SW480 (cell line): ENCODE results near the gene GALNTL6.

Experiments used
- DNase-seq: peaks from one replicate; pipeline ENCODE4 v3.0.0-alpha.2; 2016; ENCODE audit warnings: low spot score

Gene GALNTL6

DNA sequence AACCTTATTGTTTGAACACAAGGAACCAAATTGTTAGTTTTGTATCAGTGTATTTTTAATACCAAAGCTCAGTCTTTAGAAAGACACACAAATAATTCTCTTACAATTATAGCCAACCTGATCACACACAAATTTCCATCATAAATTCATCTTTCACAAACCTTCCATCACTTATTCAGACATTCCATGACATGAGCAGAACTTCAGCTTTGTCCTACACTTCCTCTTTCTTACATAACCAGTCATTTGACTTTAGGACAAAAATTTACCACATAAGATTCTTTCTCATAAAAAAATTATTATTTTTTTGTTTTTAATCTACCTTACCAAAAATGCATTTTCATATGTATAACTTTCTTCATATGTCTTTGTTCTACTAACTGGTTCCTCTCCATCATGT is 312.2 kb downstream of the GALNTL6 start:
- no peak for DNase-seq

DNA sequence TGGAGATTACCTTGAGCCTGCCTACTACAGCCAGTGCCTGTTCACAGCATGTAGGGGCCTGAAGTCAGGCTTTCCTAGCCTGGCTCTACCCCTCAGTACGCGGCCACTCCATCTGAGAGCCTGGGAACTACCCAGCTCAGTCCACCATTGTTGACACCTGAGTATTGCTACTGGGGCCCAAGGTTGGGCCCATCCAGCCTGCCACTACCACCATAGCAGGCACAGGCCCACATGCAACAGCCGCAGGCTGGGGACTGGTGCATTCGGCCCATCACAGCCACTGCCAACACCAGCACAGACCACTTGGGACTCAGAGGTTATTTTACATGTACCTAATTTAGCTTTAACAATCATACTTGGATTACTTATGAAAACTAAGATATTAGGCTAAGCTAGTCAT is 314.0 kb downstream of the GALNTL6 start:
- no peak for DNase-seq

- no peak for DNase-seq
These were observed 316.4 kb downstream of the GALNTL6 start for GRCh38 chr4:172129593-172129992.

DNA sequence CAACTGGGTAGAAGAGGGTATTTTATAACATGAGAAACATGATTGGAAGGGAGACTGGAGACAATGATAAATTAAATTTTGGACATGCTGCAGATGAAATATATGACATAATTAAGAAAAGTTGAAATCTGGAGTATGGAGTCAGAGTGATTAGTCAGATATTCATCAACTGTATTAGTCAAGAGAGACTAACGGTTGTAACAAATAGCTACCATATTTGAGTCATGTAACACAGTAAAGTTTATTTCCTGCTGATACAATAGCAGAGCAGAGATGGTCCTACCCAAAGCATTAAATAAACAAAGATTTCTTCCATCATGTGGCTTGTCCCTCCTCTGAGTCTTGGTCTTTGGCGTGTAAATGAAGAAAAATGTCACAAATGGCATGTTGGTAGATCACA is 321.3 kb downstream of the GALNTL6 start:
- no peak for DNase-seq

DNA sequence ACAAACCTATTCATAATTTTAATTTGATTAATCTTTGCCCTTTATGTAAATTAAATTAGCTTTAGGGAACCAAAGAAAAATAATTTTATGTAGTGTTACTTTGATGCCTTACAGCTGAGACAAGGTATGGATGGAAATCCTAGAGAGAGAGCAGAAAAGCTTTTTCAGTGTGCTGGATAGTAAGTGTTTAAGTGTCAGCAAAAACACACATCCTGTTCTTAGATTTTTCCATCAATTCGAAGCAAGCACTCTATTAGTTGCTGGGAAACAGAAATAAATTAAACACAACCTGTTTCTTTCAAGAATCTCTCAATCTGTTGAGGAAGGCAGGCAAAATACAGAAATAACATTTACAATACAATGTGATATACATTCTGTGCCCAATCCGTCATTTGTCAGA is 327.8 kb downstream of the GALNTL6 start:
- DNase-seq: no peak

GRCh38 chr4:172142281-172142741 is 329.1 kb downstream of the GALNTL6 start:
- DNase-seq: no peak

DNA sequence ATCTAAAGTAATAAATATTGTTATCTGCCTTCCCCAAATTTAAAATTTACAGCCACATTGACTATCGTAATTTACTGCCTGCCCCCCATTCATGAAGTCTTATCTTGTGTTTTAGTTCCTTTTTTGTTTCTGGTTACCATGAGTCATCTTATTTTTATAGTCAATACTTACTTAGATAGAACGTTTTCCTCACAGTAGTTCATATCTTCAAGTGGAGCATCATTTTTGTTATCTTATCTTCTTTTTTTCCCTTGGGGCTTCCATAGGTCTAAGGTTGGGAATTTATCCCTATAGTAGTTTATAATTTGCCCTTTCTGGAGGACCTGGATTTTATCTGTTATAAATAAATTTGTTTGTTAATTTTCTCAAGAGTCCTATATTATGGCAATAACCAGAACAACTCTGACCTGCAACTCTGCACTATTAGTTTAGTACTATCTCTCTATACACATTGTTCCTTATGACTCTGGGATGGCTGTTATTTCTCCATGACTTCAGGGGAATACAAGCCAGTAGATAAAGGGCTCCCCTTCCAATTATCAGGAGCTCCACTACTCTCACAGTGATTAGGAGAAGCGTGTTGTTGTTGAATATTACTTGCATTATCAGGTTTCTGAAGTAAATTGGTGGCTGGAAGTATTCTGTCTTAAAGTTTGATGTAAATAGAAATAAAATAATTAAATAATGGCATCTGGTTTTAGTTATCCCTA is 330.6 kb downstream of the GALNTL6 start:
- no peak for DNase-seq

GRCh38 chr4:172147687-172148086 is 334.5 kb downstream of the GALNTL6 start:
- no peak for DNase-seq

GRCh38 chr4:172149329-172149728 is 336.1 kb downstream of the GALNTL6 start:
- DNase-seq: no peak

GRCh38 chr4:172152284-172152683 is 339.1 kb downstream of the GALNTL6 start:
- DNase-seq: no peak

DNA sequence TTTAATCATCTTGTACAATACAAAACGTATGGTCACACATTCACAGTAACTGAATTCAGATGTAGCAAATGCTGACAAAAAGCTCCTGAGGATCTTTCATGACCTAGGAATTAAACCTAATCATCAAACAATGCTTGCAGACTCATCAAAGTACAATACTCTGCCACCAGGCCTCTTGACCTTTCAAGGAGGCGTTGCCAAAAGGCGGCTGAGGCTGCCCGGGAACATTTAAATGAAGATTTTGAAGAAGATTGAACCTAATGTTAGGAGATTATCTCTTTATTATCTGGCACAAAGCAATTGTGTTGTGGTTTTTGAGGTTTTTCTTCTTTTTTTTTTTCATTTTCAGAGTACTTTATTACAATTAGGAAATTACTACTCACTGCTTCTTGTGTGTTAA is 340.5 kb downstream of the GALNTL6 start:
- DNase-seq: no peak

GRCh38 chr4:172155838-172156345 is 342.7 kb downstream of the GALNTL6 start:
- no peak for DNase-seq

DNA sequence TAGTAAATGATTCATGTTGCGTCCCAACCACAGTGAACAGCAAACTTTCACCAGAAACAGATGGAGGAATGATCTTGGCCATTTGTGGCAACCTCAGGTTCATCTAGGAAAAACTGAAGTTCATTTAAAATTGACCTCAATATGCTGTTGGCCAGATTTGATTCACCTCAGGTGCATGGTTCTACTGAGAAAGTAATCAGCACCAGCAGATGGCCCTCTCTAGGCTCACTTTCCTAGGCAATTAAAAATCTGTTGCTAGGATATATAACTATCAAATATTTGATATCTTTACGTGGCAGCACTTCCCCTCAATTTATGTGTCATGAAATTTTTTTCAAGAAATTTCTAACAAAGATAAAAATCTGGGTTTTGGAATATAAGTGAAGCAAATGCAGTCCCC is 344.7 kb downstream of the GALNTL6 start:
- no peak for DNase-seq

DNA sequence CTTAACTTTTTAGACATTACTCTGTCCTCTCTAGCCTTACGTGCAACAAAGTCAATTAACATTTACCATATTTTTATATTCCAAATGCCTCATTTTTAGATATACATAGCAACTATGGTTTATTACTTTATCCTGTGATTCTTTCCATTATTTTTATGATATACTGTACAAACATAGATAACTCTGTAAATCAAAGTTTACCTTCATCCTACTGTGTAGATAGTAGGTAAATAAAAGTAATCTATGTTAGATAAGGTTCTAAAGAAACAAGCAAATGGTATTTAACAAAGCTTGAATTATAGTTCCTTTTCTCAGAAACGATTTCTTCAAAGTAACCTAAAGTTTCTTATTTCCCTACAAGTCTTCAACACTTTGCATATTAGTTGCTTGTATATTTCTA is 350.0 kb downstream of the GALNTL6 start:
- no peak for DNase-seq

DNA sequence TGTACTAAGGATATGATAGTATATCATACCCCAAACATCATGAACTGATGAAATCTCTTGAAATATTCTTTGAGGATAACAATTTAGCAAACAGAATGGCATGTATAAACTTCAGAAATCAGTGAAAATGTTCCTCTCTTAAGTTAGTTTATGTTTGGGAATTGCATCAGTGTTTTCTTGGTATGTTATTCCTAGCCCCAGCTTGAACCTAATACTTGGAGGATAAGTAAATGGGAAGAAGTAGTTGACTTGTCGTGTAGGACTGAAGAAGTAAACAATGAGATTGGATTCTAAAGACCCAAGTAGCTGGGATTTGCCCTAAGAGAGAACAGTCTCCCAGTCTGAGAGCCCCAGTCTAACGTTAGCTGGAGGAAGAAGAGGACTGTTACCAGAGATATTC is 355.7 kb downstream of the GALNTL6 start:
- no peak for DNase-seq

DNA sequence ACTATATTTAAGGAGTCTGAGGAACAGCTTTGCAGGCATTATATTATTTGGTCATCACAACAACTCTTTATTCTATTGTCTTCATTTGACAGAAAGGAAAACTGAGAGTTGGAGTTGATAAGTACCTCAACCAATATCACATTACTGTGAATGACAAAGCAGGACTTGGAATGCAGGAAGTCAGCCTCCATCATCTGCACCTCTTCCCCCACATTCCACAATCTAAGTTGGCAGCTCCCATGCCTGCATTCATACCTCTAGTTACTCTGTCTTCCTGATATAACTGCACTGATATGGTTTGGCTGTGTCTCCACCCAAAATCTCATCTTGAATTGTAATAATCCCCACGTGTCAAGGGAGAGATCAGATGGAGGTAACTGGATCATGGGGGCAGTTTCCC is 356.7 kb downstream of the GALNTL6 start:
- no peak for DNase-seq

- DNase-seq: no peak
These were observed 360.0 kb downstream of the GALNTL6 start for GRCh38 chr4:172173206-172173605.

DNA sequence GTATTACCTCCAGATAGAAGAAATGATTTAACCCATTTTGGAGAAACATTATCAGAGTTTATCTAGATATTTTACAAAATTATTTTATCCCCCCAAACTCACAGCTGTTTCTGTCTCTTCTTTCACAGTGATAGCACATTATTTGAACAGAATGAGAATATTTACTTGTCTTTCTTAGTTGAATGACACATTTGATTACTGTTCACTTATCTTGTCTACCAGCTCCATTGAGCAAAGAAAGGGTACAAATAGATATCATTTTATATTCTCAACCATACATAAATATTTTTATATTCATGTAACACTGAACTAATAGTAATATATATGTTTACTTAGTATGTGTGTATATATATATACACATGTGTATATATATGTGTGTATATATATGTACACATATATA is 364.2 kb downstream of the GALNTL6 start:
- no peak for DNase-seq

DNA sequence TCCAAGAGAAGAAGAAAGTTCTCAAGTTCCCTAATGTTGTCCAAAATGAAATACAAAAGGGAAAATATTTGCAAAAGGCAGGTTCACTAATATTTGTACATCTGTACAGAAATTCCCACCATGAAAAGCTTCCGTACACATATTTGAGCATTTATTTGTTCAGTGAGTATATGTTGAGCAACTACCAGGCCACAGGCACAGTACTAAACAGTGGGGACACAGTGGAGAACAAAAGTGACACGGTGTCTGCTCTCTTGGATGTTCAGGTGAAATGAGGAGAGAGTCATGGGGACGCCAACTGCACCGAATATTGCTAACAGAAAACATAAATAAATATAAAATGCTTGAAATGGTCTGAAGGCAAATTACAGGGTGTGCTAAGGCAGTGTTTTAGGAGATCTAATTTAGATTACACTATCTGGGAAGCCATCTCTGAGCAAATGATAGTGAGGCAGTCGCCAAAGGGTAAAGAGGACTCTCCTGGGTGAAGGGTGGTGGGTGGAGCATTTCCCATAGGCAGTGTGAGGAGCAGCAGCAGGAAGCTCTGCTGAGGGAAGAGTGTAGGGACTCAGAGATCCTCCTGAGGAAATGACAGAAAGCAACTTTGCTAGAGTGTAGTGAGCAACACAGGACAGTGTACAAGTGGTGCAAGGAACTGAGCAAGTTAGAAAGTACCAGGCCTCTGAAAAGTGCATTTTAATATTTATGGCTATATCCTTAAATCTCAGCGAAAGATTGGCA is 375.2 kb downstream of the GALNTL6 start:
- no peak for DNase-seq

DNA sequence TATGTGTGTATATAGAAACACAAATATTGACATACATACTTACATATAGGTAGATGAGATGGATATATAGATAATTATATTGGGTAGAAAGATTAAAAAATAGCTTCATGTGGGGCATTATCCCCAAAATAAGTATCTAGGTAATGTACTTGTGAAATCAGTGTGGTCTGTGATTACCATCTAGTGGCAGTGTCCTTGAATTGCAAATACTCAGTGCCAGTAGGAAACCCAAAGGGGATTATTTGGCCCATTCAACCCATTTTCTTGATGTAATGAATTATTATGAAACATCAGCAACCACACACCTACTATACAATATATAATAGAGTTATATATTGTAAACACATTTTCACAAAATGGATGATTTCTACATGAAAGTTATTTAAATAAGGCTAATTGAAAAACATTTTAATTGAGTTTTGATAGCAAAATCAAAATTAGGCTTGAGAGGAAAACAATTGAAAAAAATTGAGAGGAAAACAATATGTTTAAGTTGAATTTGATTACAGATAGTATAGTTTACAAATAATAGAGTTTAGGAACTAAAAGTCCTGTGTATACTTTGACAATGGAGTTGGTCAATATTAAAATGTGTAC is 389.4 kb downstream of the GALNTL6 start:
- peak; percentile 2 for DNase-seq

DNA sequence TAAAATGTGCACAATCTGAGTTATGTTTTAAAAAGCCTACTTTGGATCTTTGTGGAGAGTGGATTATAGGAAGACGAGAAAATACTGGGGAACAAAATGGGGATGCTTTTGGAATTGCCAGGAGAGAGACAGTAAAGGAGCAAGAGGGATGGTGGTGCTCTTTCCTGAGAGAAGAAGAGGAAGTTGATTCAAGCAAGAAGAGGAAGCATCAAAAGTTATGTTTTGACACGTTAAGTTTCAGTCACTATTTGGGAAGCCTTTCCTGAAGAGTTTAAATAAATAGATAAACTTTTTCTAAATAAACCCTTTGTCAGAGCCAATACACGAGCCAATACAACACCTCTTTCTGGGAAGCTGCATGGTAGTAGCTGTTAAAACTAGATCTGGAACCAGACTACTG is 394.1 kb downstream of the GALNTL6 start:
- DNase-seq: no peak

DNA sequence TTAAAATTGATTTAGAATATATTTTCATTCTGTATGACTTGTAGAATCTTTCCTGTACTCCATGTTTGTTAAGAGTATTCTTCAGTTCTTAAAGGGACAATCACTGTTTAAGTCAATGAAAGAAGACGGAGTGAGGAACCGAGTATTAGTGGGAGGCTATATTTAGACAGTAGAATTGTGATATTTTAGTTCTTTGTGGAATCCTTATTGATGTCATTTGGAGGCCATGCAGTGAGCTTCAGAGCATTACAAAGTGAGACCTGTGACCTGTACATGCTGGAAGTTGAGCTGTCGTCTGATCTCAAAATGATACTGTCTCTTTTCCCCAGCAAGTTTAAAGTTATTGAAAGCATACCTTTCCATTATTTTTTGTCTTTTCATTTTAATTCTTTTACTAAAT is 394.7 kb downstream of the GALNTL6 start:
- DNase-seq: no peak

- no peak for DNase-seq
These were observed 407.5 kb downstream of the GALNTL6 start for GRCh38 chr4:172220679-172221078.
